ENCODE measurements around the gene ARFRP1.

ARFRP1 gene

DNA sequence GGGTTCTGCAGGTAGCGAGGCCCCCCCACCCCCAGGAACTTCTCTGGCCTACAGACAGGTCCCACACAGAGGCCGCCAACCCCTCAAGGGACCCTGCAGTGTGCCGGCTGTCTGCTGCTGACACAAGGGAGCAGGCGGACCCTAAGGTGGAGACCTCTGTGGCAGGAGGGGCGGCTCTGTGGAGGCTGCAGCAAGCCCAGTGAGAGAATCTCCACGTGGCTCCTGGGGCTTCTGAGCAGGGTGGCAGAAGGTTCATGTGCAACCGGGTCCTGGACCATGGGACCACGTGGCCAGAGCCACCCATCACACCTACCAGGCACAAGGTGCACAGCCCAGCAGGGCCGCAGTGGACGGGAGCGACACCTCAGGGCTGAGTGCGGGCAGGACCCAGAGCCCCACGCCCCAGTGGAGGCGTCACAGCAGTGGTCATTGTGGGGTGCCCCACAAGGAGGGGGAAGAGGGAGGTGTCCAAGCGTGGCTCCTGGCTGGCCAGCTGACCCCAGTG, 4.3 kb downstream of the ARFRP1 start:
- FAIRE-seq (no peak), DNase-seq (ENCODE audit: extremely low spot score, insufficient read length, low read depth) (no peak)

DNA sequence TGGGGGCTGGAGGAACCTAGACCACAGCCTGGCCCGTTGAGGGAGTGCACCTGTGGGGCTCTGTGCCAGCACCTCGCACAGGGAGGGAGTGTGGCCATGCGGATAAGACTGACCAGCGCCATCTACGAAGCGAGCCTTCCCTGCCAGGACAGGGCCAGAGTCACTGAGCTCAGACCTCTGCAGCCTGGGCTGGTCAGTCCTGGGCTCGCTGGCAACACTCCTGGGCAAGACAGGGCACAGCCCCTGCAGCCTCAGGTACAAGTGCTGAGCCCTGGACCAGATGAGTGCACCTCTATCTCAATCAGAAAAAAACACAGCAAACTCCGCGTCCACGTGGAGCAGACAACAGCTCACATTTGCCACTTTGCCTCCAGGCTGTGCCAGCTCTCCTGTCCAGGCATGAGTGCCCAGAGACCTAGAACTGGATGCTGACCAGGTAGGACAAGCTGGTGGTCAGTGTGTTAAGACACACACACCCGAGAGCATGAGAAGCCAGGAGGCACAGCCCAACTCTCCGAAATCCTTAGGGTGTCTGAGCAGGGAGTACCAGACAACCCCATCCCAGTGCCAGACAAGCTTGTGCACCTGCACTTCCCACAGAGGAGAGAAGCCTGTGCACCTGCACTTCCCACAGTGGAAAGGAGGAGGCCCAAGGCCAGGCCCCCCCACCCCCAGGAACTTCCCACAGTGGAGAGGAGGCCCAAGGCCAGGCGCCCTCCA, 4.9 kb downstream of the ARFRP1 start:
- FAIRE-seq (no peak), DNase-seq (ENCODE audit: extremely low spot score, insufficient read length, low read depth) (no peak)

DNA sequence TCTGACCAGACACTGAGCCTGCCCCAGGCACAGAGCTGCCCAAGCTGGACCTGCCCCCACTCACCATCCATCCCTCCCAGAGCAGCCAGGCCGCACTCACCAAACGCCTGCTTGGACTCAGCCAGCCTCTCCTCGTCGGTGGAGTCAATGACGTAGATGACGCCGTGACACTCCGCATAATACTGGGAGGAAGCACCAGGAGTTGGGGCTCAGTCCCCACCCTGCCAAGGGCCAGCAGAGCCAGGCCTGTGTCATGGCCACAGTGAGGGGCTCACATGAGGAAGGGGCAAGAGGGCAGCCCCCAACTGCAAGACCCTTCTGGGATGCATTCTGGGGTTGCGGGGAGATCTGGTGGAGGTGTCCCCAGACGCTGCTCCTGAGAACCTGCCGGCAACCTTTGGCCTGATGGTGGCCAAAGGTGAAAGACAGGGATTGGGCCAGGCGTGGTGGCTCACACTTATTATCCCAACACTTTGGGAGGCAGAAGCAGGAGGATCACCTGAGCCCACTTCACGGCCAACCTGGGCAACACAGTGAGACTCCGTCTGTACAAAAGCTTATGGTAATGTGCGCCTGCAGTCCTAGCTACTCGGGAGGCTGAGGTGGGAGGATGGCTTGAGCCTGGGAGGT, 5.6 kb downstream of the ARFRP1 start:
- no peak for FAIRE-seq
- no peak for DNase-seq (ENCODE audit: extremely low spot score, insufficient read length, low read depth)

DNA sequence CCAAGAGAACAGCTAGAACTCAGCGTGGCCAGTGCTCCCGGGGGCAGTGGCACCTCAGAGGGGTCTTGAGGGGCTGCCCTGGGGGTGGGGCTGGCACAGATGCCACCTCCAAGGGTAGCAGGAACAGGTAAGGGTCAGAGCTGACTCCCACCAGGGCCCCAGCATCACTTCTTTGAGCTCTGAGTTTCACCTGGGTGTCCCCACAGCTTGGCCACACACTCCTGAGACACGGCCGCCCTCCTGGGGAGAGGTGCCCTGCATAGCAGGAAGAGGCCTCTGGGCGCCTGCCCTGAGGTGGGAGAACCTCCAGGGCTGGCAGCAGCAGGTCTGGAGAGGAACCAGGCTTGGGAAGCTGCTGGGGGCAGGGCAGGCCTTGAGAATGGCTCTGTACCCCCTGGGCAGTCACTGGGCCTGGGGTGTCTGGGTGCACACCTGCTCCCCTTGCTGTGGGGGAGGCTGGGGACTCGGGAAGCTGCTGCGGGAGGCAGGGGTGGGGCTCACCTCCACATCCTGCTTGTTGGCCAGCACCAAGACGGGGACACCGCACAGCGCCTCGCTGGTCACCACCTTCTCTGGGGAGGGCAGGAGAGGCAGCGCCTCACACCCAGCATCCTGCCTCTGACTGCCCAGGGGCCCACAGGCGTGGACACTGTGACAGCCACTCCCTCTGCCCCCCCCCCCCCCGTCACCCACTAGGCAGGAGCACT, 6.3 kb downstream of the ARFRP1 start:
- DNase-seq (ENCODE audit: extremely low spot score, insufficient read length, low read depth), result no peak
- no peak for FAIRE-seq

DNA sequence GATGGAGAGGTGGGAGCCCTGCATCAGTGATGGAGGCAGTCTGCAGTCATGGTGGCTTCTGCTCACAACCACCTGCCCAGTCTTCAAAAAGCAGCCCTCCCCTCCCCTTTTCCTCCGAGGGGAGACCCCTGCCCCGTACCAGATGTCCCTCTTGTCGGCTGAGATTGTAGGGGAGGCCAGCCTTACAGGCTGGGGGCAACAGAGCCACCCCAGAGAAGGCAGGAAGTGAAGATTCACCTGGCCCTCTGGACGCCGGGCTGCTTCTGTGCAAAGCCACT, 6.8 kb downstream of the ARFRP1 start:
- no peak for DNase-seq (ENCODE audit: extremely low spot score, insufficient read length, low read depth)
- FAIRE-seq, result no peak

DNA sequence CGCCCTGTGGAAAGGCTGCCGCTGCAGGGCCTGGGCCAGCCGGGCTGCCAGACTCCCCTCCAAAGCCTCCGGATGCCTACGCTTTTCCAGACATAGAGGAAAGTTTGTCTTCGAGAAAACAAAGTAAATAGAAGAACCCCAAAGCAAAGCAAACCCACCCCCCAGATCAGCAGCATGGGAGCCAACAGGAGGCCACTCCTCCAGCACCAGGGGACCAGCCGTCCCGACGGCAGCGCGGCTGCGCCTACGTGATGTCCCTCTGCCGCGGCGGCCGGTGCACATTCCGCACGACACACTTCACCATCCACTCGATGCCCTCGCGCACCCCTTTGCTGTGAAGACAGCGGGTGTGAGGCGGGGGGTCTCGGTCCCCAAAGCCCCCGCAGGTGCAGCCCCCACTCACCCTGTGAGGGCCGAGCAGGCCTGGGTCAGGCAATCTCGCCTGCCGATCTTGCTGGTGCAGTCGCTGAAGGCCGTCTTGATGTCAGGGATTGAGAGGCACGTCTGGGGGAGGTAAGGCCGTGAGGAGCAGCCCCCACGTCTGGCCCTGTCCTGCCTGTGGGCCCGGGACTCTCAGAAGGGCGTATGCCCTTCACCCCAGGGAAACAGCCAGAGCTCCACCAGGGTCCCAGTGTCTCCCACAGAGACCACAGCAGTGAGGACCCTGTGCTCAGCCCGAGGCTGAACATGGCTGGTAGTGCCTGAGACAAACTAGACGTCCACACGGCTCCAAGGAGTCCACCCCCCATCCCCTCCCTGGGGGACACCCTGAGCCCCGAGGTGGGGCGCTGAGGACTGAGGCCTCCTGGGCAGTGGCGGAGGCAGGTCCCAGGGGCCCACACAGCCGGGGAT, 7.4 kb downstream of the ARFRP1 start:
- FAIRE-seq (no peak), DNase-seq (ENCODE audit: extremely low spot score, insufficient read length, low read depth) (no peak)

DNA sequence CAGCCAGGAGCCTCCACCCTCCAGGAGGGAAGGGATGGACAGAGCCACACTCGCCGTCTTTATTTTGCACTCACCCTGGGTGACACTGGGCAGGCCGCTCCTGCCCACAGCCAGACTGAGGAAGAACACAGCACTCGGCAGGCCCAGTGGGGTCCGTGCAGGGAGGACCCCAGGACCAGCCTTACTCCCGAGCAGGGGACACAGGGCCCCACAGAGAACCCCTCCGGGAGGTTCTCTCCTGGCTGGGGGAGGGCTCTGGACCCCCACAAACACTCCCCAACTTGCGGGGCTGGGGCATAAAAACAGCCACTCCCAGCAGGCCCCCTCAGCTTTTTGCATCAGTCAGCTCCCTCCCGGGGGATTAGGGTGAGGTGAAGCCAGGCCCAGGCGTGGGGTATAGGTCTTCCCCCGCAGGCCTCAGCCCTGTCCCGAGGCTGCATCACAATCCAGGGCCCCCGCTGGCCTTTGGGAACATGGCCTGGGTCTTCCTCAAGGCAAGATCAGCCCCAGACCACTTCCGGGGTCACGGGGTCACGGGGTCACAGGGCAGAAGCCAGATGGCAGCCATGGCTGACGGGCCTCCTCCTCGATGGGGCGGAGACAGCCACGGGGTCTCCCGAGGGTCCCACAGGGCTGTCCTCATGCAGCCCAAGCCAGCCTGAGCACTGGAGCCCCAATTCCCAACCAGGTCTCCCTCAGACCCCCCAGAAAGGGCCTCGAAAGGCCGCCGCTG, 8.1 kb downstream of the ARFRP1 start:
- FAIRE-seq (no peak), DNase-seq (ENCODE audit: extremely low spot score, insufficient read length, low read depth) (no peak)

DNA sequence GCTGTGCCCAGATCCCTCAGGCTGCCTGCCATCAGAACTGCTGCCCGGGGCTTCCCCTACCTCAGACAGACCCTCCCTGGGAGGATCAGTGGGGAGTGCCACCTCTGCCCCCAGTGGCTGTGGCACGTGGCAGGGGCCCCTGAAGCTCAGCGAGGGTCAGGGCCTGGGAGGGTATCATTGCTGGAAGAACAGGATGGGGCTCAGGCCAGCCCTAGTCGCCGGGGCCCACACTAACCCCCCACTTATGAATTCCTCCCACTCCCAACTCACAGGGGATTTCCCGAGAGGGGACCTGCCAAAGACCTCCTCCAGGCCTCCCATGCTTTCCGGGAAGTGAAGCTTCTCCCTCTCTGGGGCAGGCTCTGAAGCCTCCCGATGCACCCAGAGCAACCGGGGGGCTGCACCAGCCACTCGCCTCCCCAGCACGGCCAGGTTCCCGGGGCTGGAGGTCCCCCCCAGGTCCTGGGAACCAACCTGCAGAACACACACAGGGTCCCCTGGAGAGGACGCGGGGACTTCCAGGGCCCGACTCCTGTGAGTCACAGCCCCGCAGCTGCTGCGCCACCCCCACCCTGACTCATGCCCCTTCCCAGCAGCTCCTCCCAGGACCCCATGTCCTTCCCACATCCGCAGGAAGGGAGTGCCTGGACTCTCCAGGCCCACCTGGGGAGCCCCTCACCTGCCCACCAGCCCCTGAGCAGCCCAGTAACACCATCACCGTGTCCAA, 8.9 kb downstream of the ARFRP1 start:
- DNase-seq (ENCODE audit: extremely low spot score, insufficient read length, low read depth), result no peak
- FAIRE-seq, result no peak

DNA sequence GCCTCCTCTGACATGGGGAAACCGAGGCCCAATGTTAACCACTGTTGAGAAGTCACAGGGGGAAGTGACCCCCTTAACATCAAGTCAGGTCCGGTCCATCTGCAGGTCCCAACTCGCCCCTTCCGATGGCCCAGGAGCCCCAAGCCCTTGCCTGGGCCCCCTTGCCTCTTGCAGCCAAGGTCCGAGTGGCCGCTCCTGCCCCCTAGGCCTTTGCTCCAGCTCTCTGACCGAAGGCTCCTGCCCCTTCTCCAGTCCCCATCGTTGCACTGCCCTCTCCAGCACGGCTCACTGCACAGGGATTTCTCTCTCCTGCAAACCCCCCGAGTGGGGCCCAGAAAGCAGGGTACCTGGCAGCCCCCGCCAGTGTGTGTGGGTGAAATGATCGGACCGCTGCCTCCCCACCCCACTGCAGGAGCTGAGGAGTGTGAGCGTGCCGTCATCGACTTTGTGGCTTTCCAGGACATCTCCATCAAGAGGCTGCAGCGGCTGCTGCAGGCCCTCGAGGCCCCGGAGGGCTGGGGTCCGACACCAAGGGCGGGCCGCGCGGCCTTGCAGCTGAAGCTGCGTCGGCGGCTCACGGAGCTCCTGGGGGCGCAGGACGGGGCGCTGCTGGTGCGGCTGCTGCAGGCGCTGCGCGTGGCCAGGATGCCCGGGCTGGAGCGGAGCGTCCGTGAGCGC, 9.8 kb downstream of the ARFRP1 start:
- no peak for DNase-seq (ENCODE audit: extremely low spot score, insufficient read length, low read depth)
- FAIRE-seq, result no peak

DNA sequence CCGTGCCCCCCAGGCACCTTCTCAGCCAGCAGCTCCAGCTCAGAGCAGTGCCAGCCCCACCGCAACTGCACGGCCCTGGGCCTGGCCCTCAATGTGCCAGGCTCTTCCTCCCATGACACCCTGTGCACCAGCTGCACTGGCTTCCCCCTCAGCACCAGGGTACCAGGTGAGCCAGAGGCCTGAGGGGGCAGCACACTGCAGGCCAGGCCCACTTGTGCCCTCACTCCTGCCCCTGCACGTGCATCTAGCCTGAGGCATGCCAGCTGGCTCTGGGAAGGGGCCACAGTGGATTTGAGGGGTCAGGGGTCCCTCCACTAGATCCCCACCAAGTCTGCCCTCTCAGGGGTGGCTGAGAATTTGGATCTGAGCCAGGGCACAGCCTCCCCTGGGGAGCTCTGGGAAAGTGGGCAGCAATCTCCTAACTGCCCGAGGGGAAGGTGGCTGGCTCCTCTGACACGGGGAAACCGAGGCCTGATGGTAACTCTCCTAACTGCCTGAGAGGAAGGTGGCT, 10.4 kb downstream of the ARFRP1 start:
- DNase-seq (ENCODE audit: extremely low spot score, insufficient read length, low read depth) (no peak), FAIRE-seq (no peak)

DNA sequence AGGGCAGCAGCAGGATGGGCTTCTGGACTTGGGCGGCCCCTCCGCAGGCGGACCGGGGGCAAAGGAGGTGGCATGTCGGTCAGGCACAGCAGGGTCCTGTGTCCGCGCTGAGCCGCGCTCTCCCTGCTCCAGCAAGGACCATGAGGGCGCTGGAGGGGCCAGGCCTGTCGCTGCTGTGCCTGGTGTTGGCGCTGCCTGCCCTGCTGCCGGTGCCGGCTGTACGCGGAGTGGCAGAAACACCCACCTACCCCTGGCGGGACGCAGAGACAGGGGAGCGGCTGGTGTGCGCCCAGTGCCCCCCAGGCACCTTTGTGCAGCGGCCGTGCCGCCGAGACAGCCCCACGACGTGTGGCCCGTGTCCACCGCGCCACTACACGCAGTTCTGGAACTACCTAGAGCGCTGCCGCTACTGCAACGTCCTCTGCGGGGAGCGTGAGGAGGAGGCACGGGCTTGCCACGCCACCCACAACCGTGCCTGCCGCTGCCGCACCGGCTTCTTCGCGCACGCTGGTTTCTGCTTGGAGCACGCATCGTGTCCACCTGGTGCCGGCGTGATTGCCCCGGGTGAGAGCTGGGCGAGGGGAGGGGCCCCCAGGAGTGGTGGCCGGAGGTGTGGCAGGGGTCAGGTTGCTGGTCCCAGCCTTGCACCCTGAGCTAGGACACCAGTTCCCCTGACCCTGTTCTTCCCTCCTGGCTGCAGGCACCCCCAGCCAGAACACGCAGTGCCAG, 11.0 kb downstream of the ARFRP1 start, which contains the start of gene TNFRSF6B:
TSS of gene TNFRSF6B (plus strand) at position 25 of the 729 bp plus-strand sequence. CDS start at position 141, 116 bp downstream.
- no peak for DNase-seq (ENCODE audit: extremely low spot score, insufficient read length, low read depth)
- no peak for FAIRE-seq

DNA sequence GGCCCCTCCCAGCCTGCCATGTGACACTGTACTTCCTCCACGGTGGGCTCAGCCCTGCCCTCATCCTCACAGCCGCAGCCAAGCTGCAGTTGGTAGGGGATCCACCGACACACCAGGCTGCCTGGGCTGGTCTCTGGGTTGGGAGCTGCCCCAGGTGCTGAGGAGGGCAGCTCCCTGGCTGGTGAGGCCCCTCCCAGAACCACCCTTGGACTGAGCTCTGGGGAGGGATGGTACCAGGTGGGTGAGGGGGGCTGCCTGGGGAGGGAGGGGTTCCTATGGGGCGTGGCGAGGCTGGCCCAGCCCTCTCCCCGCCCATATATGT, 11.5 kb downstream of the ARFRP1 start:
- DNase-seq (ENCODE audit: extremely low spot score, insufficient read length, low read depth), result no peak
- FAIRE-seq, result no peak

DNA sequence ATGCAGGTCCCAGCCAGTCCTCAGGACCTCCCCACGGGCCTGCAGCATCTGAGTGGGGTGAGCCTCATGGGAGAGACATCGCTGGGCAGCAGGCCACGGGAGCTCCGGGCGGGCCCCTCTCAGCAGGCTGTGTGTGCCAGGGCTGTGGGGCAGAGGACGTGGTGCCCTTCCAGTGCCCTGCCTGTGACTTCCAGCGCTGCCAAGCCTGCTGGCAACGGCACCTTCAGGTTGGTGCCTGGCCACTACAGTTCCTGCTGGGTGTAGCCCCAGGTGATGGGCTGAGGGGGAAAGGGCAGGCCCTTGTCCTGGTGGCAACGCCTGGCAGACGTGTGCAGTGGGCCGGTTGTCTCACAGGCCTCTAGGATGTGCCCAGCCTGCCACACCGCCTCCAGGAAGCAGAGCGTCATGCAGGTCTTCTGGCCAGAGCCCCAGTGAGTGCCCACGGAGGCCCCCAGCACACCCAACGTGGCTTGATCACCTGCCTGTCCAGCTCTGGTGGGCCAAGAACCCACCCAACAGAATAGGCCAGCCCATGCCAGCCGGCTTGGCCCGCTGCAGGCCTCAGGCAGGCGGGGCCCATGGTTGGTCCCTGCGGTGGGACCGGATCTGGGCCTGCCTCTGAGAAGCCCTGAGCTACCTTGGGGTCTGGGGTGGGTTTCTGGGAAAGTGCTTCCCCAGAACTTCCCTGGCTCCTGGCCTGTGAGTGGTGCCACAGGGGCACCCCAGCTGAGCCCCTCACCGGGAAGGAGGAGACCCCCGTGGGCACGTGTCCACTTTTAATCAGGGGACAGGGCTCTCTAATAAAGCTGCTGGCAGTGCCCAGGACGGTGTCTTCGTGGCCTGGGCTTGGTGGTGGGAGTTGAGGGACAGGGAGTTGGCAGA, 12.1 kb downstream of the ARFRP1 start:
- FAIRE-seq, result no peak
- no peak for DNase-seq (ENCODE audit: extremely low spot score, insufficient read length, low read depth)

DNA sequence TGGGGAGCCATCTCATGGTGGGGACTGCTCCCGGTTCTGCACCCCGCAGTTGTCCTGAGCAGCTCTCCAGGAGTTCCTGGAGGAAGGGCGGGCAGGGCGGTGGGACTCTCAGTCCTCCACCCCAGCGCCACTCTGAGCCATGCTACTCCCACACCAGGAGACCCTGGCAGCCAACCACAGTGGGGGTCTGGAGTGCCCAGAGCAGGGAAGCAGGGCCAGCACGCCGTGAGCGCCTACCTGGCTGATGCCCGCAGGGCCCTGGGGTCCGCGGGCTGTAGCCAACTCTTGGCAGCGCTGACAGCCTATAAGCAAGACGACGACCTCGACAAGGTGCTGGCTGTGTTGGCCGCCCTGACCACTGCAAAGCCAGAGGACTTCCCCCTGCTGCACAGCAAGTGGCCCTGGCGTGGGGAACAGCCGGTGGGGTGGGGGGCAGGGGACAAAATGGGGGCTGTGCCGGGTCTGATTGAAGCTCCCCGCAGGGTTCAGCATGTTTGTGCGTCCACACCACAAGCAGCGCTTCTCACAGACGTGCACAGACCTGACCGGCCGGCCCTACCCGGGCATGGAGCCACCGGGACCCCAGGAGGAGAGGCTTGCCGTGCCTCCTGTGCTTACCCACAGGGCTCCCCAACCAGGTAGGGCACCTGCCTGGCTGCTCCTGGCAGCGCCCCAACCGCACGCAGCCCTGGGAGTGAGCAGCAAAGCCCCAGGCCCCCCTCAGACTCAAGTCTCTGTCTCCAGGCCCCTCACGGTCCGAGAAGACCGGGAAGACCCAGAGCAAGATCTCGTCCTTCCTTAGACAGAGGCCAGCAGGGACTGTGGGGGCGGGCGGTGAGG, 13.0 kb downstream of the ARFRP1 start:
- DNase-seq (ENCODE audit: extremely low spot score, insufficient read length, low read depth) (no peak), FAIRE-seq (no peak)

DNA sequence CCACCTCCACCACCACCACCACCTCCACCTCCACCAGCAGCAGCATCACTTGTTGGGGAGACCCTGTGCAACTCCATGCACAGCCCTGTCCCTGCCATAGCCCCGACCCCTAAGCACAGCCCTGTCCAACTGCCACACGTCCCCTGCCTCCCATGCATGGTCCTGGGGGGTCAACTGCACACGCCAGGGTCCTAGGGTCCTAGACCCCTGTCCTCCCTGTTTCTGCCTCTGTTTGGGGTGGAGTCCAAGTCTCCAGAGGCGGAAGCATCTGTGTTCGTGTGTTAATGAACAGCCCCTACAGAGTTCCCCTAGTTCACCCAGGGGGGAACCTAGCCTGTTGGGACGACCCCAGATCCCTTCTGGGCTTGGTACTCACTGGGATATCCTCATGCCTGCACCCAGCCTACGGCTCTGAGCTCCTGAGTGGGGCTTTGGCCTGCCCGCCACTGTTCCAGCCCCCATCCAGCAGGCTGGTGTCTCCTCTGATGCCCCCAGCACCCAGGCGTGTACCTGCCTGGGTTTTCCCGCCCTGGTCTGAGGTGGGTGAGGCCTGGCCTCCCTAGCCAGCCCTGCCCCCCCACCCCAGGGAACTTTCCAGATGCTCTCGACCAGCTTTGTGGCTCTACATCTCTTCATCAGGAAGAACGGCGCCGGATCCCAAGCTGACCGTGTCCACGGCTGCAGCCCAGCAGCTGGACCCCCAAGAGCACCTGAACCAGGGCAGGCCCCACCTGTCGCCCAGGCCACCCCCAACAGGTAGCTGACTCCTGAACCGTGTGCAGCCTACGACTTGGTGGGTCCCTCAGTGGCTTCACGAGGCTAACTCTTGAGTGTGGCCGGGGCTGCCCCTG, 13.8 kb downstream of the ARFRP1 start:
- FAIRE-seq (no peak), DNase-seq (ENCODE audit: extremely low spot score, insufficient read length, low read depth) (no peak)

All from GM18507 (cell line).